Left ventricle myocardium inferior (tissue), 1 donor: Measurements from ENCODE around the gene C12orf54. TPM values are rescaled to one million over a fixed set of nuclear protein-coding genes. Genes with fewer than 3 reads are reported as not detected.
A peak's percentile ranks its signal among the peaks of the same experiment; 100 is the strongest.

ENCODE experiments used
- DNase-seq: peaks from one replicate; pipeline ENCODE4 v3.0.0-alpha.2; 2020
- H3K27ac ChIP-seq: fragments of 200-600 bp; replicated peaks from 2 replicates; pipeline ENCODE4 v1.8.0; 2021
- H3K27me3 ChIP-seq: fragments of 200-600 bp; 2 replicates; pipeline ENCODE4 v1.8.0; 2021; ENCODE audit warnings: low read depth
- H3K36me3 ChIP-seq: fragments of 200-600 bp; 2 replicates; pipeline ENCODE4 v1.8.0; 2021
- H3K4me1 ChIP-seq: fragments of 200-600 bp; 2 replicates; pipeline ENCODE4 v1.8.0; 2021
- H3K4me3 ChIP-seq: fragments of 200-600 bp; 2 replicates; pipeline ENCODE4 v1.8.0; 2021; ENCODE audit warnings: mild to moderate bottlenecking, moderate library complexity
- H3K9me3 ChIP-seq: fragments of 200-600 bp; replicated peaks from 2 replicates; pipeline ENCODE4 v1.8.0; 2021
- intact Hi-C: fragments of 100-400 bp; cut with micrococcal nuclease; formaldehyde crosslinking; loops from one replicate; pipeline ENCODE4 v1.11.0; 2022
- total RNA-seq: library from RNA; stranded (reverse); fragmentation: NEBNext Ultra II Directional; extraction: Animal tissue kit (Norgen Biotek cat#: 25700); gene quantifications from one replicate; pipeline ENCODE4 v1.2.1, GENCODE V29; 2021
- TF ChIP-seq, protein P1 (sequence below): fragments of 200-600 bp; IDR thresholded peaks from 2 replicates; pipeline ENCODE4 v1.8.0; 2021; ENCODE audit warnings: antibody characterized with exemption, mild to moderate bottlenecking, borderline replicate concordance
- donor health status: DM: no; HTN: yes; CAD: no; lungs with severe emphysema.

C12orf54 gene
- total RNA-seq, 1 donor from 2014 or later, result not detected

DNA sequence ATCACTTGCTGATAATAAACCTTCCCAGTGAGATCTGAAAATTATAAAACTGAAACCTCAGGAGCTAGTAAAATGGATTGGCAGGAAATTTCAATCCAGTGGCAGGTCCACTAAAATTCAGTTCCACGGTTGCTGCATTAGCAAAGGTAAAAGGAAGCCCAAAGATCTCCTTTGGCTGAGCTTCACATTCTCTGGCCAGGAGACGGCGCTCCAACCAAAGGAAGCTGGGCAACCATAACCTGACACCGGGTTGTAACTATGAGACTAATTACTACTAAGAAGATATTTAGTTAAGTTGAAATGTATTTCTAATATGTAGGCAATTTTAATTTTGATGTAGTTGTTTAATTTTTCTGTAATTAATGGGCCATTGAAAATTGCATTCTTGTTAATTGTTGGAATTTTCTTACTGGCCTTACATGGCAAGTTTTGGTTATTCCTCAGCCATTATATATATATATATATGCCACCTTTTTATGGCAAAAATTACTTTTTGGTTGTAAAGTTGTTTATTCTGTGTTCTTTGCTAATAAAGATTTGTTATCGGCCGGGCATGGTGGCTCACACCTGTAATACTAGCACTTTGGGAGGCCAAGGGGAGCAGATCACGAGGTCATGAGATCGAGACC is 60.1 kb downstream of the C12orf54 start:
- DNase-seq, result no peak
- Histone ChIP-seq H3K4me3 (no peak overlapping the region), H3K4me1 (no peaks in the 10 kb centered on the region), H3K36me3 (no peaks in the 10 kb centered on the region), H3K9me3 (no peaks in the 10 kb centered on the region), H3K27me3 (peaks cover 37% of the 10 kb centered on the region), H3K27ac (no peak overlapping the region)
- TF ChIP-seq, protein P1, sequence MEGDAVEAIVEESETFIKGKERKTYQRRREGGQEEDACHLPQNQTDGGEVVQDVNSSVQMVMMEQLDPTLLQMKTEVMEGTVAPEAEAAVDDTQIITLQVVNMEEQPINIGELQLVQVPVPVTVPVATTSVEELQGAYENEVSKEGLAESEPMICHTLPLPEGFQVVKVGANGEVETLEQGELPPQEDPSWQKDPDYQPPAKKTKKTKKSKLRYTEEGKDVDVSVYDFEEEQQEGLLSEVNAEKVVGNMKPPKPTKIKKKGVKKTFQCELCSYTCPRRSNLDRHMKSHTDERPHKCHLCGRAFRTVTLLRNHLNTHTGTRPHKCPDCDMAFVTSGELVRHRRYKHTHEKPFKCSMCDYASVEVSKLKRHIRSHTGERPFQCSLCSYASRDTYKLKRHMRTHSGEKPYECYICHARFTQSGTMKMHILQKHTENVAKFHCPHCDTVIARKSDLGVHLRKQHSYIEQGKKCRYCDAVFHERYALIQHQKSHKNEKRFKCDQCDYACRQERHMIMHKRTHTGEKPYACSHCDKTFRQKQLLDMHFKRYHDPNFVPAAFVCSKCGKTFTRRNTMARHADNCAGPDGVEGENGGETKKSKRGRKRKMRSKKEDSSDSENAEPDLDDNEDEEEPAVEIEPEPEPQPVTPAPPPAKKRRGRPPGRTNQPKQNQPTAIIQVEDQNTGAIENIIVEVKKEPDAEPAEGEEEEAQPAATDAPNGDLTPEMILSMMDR, result peak; percentile 55
- intact Hi-C loops, result no loop called here

DNA sequence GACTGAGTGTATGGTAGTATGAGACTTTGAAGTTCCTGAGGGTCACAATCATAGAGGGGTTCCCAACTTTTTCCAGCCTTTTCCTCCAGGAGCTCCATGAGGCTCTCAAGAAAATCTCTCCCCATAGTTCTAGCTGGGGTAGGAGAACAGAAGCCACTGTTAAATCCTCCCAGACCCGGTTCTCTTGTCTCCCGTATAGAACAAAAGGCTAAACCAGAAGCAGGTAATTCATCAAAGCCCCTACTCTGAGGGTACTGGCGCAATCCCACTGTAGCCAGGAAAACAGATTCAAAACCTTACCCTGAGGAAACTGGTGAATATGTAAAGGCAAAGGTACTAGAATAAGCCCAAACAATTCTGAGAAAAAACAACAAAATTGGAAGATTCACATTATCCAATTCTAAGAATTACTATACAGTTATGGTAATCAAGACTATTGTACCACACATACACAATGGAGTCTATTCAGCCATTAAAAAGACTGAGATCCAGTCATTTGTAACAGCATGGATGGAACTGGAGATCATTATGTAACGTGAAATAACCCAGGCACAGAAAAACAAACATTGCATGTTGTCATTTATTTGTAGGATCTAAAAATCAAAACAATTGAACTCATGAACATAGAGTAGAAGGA is 63.7 kb downstream of the C12orf54 start:
- no peaks in the 10 kb centered on the region for H3K4me1 ChIP-seq
- peaks cover 6% of the 10 kb centered on the region for H3K9me3 ChIP-seq
- H3K27ac ChIP-seq, result no peak overlapping the region
- no peak for DNase-seq
- H3K36me3 ChIP-seq, result no peaks in the 10 kb centered on the region
- TF ChIP-seq, protein P1, result no peak
- intact Hi-C loops, result no loop called here
- H3K27me3 ChIP-seq, result peaks cover 21% of the 10 kb centered on the region
- no peak overlapping the region for H3K4me3 ChIP-seq

Other genes with a start within 250 kb of the C12orf54 start
- gene ZNF641, start 131.6 kb upstream of the C12orf54 start, total RNA-seq, result 16.0 TPM
- gene ANP32D, start 9.9 kb upstream of the C12orf54 start, total RNA-seq, result not detected
- not detected for gene OR8S1, start 43.1 kb downstream of the C12orf54 start, total RNA-seq
- not detected for gene LALBA, start 87.5 kb downstream of the C12orf54 start, total RNA-seq
- gene KANSL2, start 199.7 kb downstream of the C12orf54 start, total RNA-seq, result 23.1 TPM
- 18.4 TPM for gene CCNT1, start 234.2 kb downstream of the C12orf54 start, total RNA-seq